ENCODE results near the gene SLC37A3.
"Not testable (repeated sequence)": the region's sequence is repeated elsewhere in the genome, so short reads cannot be mapped to it uniquely, and the experiment has no call there.

Gene SLC37A3

DNA sequence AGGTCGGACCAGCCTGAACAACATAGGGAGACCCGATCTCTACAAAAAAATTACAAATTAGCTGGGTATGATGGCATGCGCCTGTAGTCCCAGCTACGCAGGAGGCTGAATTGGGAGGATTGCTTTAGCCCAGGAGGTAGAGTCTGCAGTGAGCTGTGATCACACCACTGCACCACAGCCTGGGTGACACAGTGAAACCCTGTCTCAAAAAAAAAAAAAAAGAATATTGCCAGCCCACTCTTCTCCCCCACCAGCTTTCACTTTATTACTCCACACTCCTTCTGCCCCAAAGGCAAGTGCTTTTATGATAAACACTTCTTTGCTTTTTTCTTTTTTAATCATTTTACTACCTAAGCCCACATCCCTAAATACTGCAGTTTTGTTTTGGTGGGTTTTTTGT, 20.3 kb upstream of the SLC37A3 start:
- Histone ChIP-seq H2AK5ac (ENCODE audit: low read length, severe bottlenecking) (no peak overlapping the region), H3K36me3 (ENCODE audit: control insufficient read depth in 1 of 2, insufficient read depth in 2 of 2, low read depth in 1 of 2, low read length in 2 of 2) (no peaks in the 10 kb centered on the region), H3K18ac (ENCODE audit: low read depth in 1 of 2, low read length in 2 of 2) (no peak overlapping the region), H2BK12ac (ENCODE audit: low read length in 2 of 2) (no peak overlapping the region), H3K23ac (ENCODE audit: low read length in 2 of 2) (no peak overlapping the region), H3K14ac (ENCODE audit: low read length in 2 of 2) (no peak overlapping the region), H3K9me3 (ENCODE audit: control insufficient read depth, low read length) (no peaks in the 10 kb centered on the region), H3K4me3 (ENCODE audit: insufficient read depth in 1 of 2, low read depth in 1 of 2, low read length in 2 of 2) (no peak overlapping the region), H3K9ac (ENCODE audit: low read length) (no peak overlapping the region), H2AFZ (ENCODE audit: low read depth, low read length) (no peak overlapping the region), H3K4ac (ENCODE audit: low read depth in 1 of 2, low read length in 2 of 2) (no peak overlapping the region), H2BK15ac (ENCODE audit: low read depth, poor library complexity, severe bottlenecking) (no peak overlapping the region), H3K27me3 (ENCODE audit: control insufficient read depth in 1 of 2, insufficient read depth in 1 of 2, low read length in 2 of 2) (peaks cover 0 to 13% of the 10 kb centered on the region in 2 experiments), H3K4me1 (ENCODE audit: control insufficient read depth, insufficient read depth, low read depth, low read length) (peaks cover 4% of the 10 kb centered on the region), H2BK120ac (ENCODE audit: low read depth, low read length) (no peak overlapping the region), H3K79me1 (replicated peaks; ENCODE audit: low read length, poor library complexity, severe bottlenecking) (no peaks in the 10 kb centered on the region), H3K27ac (ENCODE audit: low read length, poor library complexity, severe bottlenecking) (no peak overlapping the region), H4K8ac (ENCODE audit: low read length) (no peak overlapping the region), H2BK5ac (ENCODE audit: low read depth, low read length, poor library complexity, severe bottlenecking) (no peak overlapping the region), H4K91ac (ENCODE audit: low read length) (no peak overlapping the region), H3K4me2 (ENCODE audit: low read length, poor library complexity, severe bottlenecking) (no peak overlapping the region)
- DNase-seq, result no peak
- 92% methylated on average over 4 of the region's 4 CpGs for WGBS

DNA sequence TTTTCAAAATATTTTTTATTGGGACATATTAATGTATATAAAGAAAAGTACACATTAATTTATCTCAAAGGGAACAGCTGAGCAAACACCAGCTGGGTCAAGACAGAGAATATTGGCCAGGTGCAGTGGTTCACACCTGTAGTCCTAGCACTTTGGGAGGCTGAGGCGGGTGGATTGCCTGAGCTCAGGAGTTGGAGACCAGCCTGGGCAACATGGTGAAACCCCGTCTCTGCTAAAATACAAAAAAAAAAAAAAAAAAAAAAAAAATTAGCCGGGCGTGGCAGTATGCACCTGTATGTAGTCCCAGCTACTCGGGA, 19.8 kb upstream of the SLC37A3 start:
- not testable (repeated sequence) for H3K4me2 ChIP-seq (ENCODE audit: low read length, poor library complexity, severe bottlenecking); H3K4ac ChIP-seq (ENCODE audit: low read depth in 1 of 2, low read length in 2 of 2); H2BK120ac ChIP-seq (ENCODE audit: low read depth, low read length); H3K14ac ChIP-seq (ENCODE audit: low read length in 2 of 2); H3K79me1 ChIP-seq (replicated peaks; ENCODE audit: low read length, poor library complexity, severe bottlenecking); H2AFZ ChIP-seq (ENCODE audit: low read depth, low read length); H2BK12ac ChIP-seq (ENCODE audit: low read length in 2 of 2); H2BK5ac ChIP-seq (ENCODE audit: low read depth, low read length, poor library complexity, severe bottlenecking); H3K4me1 ChIP-seq (ENCODE audit: control insufficient read depth, insufficient read depth, low read depth, low read length); H4K91ac ChIP-seq (ENCODE audit: low read length); H3K9me3 ChIP-seq (ENCODE audit: control insufficient read depth, low read length); DNase-seq; H3K4me3 ChIP-seq (ENCODE audit: insufficient read depth in 1 of 2, low read depth in 1 of 2, low read length in 2 of 2); H3K36me3 ChIP-seq (ENCODE audit: control insufficient read depth in 1 of 2, insufficient read depth in 2 of 2, low read depth in 1 of 2, low read length in 2 of 2); H3K9ac ChIP-seq (ENCODE audit: low read length); H2BK15ac ChIP-seq (ENCODE audit: low read depth, poor library complexity, severe bottlenecking); H2AK5ac ChIP-seq (ENCODE audit: low read length, severe bottlenecking); H4K8ac ChIP-seq (ENCODE audit: low read length); H3K23ac ChIP-seq (ENCODE audit: low read length in 2 of 2); H3K27ac ChIP-seq (ENCODE audit: low read length, poor library complexity, severe bottlenecking); H3K18ac ChIP-seq (ENCODE audit: low read depth in 1 of 2, low read length in 2 of 2)
- H3K27me3 ChIP-seq (ENCODE audit: control insufficient read depth in 1 of 2, insufficient read depth in 1 of 2, low read length in 2 of 2), result peaks cover 0 to 14% of the 10 kb centered on the region in 2 experiments
- 84% methylated on average over 4 of the region's 5 CpGs for WGBS

DNA sequence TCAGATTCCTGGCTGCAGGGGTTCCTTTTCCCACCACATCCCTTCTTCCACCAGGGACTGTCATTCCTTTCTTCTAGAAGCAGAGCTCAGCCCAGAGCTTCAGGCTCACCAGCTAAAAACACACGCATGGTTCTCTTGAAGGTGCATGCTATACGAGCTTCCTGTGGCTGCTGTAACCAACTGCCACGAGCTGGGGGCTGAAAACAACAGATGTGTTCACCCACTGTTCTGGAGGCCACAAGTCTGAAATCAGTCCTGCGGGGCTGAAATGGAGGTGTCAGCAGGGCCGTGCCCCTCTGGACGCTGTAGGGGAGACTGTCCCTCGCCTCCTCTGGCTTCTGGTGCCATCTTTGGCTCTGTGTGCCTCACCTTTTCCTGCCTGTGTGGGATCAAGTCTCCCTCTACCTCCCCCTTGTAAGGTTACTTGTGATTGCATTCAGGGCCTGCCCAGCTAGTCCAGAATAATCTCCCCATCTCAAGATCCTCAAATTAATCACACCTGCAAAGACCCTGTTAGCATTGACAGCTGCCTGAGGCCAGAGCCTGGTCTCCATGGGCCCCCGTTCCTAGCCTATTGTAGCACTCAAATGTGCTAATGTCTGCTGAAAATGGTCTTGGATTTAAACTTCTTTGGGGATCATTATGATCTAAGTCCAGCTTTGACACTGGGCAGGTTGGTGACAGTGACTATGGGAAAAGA, 19.3 kb upstream of the SLC37A3 start:
- no peak overlapping the region for H4K8ac ChIP-seq (ENCODE audit: low read length)
- H3K27ac ChIP-seq (ENCODE audit: low read length, poor library complexity, severe bottlenecking), result no peak overlapping the region
- no peak overlapping the region for H2BK15ac ChIP-seq (ENCODE audit: low read depth, poor library complexity, severe bottlenecking)
- no peak overlapping the region for H3K14ac ChIP-seq (ENCODE audit: low read length in 2 of 2)
- H3K9ac ChIP-seq (ENCODE audit: low read length), result no peak overlapping the region
- no peak overlapping the region for H3K4me3 ChIP-seq (ENCODE audit: insufficient read depth in 1 of 2, low read depth in 1 of 2, low read length in 2 of 2)
- 82% methylated on average over 8 of the region's 8 CpGs for WGBS
- H3K27me3 ChIP-seq (ENCODE audit: control insufficient read depth in 1 of 2, insufficient read depth in 1 of 2, low read length in 2 of 2), result peaks cover 0 to 16% of the 10 kb centered on the region in 2 experiments
- no peak overlapping the region for H2BK120ac ChIP-seq (ENCODE audit: low read depth, low read length)
- H3K4me1 ChIP-seq (ENCODE audit: control insufficient read depth, insufficient read depth, low read depth, low read length), result peaks cover 5% of the 10 kb centered on the region
- H4K91ac ChIP-seq (ENCODE audit: low read length), result no peak overlapping the region
- no peak overlapping the region for H3K4ac ChIP-seq (ENCODE audit: low read depth in 1 of 2, low read length in 2 of 2)
- H2AK5ac ChIP-seq (ENCODE audit: low read length, severe bottlenecking), result no peak overlapping the region
- H3K18ac ChIP-seq (ENCODE audit: low read depth in 1 of 2, low read length in 2 of 2), result no peak overlapping the region
- no peak overlapping the region for H3K23ac ChIP-seq (ENCODE audit: low read length in 2 of 2)
- no peak overlapping the region for H2BK12ac ChIP-seq (ENCODE audit: low read length in 2 of 2)
- no peak overlapping the region for H2BK5ac ChIP-seq (ENCODE audit: low read depth, low read length, poor library complexity, severe bottlenecking)
- H2AFZ ChIP-seq (ENCODE audit: low read depth, low read length), result no peak overlapping the region
- H3K36me3 ChIP-seq (ENCODE audit: control insufficient read depth in 1 of 2, insufficient read depth in 2 of 2, low read depth in 1 of 2, low read length in 2 of 2), result no peaks in the 10 kb centered on the region
- H3K9me3 ChIP-seq (ENCODE audit: control insufficient read depth, low read length), result no peaks in the 10 kb centered on the region
- DNase-seq, result no peak
- no peak overlapping the region for H3K4me2 ChIP-seq (ENCODE audit: low read length, poor library complexity, severe bottlenecking)
- no peaks in the 10 kb centered on the region for H3K79me1 ChIP-seq (replicated peaks; ENCODE audit: low read length, poor library complexity, severe bottlenecking)

DNA sequence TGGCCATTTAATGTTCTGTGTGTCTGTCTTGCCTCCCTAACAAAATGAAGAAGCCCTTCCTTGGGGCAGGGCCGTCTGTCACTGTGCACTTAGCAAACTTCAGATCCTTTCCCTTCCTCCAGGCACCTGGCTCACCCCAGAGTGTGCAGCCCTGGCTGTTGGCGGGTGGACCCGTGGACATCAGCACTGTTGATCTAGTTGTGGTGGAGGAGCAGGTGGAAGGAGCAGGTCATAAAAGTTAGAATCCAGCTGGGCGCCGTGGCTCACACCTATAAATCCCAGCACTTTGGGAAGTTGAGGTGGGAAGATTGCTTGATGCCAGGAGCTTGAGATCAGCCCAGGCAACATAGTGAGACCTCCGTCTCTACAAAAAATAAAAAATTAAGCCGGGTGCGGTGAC, 18.2 kb upstream of the SLC37A3 start:
- Histone ChIP-seq H3K4me2 (ENCODE audit: low read length, poor library complexity, severe bottlenecking) (no peak overlapping the region), H3K4me3 (ENCODE audit: insufficient read depth in 1 of 2, low read depth in 1 of 2, low read length in 2 of 2) (no peak overlapping the region), H3K9ac (ENCODE audit: low read length) (no peak overlapping the region), H3K14ac (ENCODE audit: low read length in 2 of 2) (no peak overlapping the region), H2BK5ac (ENCODE audit: low read depth, low read length, poor library complexity, severe bottlenecking) (no peak overlapping the region), H3K18ac (ENCODE audit: low read depth in 1 of 2, low read length in 2 of 2) (no peak overlapping the region), H3K27me3 (ENCODE audit: control insufficient read depth in 1 of 2, insufficient read depth in 1 of 2, low read length in 2 of 2) (peaks cover 0 to 16% of the 10 kb centered on the region in 2 experiments), H4K91ac (ENCODE audit: low read length) (no peak overlapping the region), H3K36me3 (ENCODE audit: control insufficient read depth in 1 of 2, insufficient read depth in 2 of 2, low read depth in 1 of 2, low read length in 2 of 2) (no peaks in the 10 kb centered on the region), H2BK12ac (ENCODE audit: low read length in 2 of 2) (no peak overlapping the region), H2AFZ (ENCODE audit: low read depth, low read length) (no peak overlapping the region), H4K8ac (ENCODE audit: low read length) (no peak overlapping the region), H3K4ac (ENCODE audit: low read depth in 1 of 2, low read length in 2 of 2) (no peak overlapping the region), H3K23ac (ENCODE audit: low read length in 2 of 2) (no peak overlapping the region), H2BK120ac (ENCODE audit: low read depth, low read length) (no peak overlapping the region), H2BK15ac (ENCODE audit: low read depth, poor library complexity, severe bottlenecking) (no peak overlapping the region), H2AK5ac (ENCODE audit: low read length, severe bottlenecking) (no peak overlapping the region), H3K4me1 (ENCODE audit: control insufficient read depth, insufficient read depth, low read depth, low read length) (peaks cover 5% of the 10 kb centered on the region), H3K9me3 (ENCODE audit: control insufficient read depth, low read length) (no peaks in the 10 kb centered on the region), H3K79me1 (replicated peaks; ENCODE audit: low read length, poor library complexity, severe bottlenecking) (no peaks in the 10 kb centered on the region), H3K27ac (ENCODE audit: low read length, poor library complexity, severe bottlenecking) (no peak overlapping the region)
- 93% methylated on average over 6 of the region's 8 CpGs for WGBS
- no peak for DNase-seq

Data from mesenchymal stem cell (in vitro differentiated cells and primary cell).